OCI-LY1 (cell line): ENCODE results near the gene FXYD6.

ENCODE experiments used
- H2AFZ ChIP-seq: fragments of 200-600 bp; sonication (generic), shearing (Covaris generic); 2 replicates; pipeline ENCODE4 v1.6.0; 2014; ENCODE audit warnings: antibody characterized with exemption, mild to moderate bottlenecking, low read length
- H3F3A ChIP-seq: fragments of 200-600 bp; sonication (generic), shearing (Covaris generic); 2 replicates; pipeline ENCODE4 v1.6.0; 2014; ENCODE audit warnings: mild to moderate bottlenecking, antibody characterized with exemption, low read length, moderate library complexity; ENCODE audit not compliant: insufficient read depth
- H3K27ac ChIP-seq: fragments of 200-600 bp; sonication (generic); 2 replicates; pipeline ENCODE4 v1.5.1; 2014; ENCODE audit warnings: low read length, mixed run types, mild to moderate bottlenecking, low read depth; ENCODE audit not compliant: poor library complexity, severe bottlenecking
- H3K27me3 ChIP-seq: fragments of 200-600 bp; sonication (generic); 2 replicates; pipeline ENCODE4 v1.6.0; 2014; ENCODE audit warnings: antibody characterized with exemption, mild to moderate bottlenecking, low read length, moderate library complexity; ENCODE audit not compliant: insufficient read depth
- H3K36me3 ChIP-seq: fragments of 200-600 bp; sonication (generic); 2 replicates; pipeline ENCODE4 v1.6.1; 2014; ENCODE audit warnings: mild to moderate bottlenecking, antibody characterized with exemption, low read length, moderate library complexity, mixed read lengths; ENCODE audit not compliant: insufficient read depth
- H3K4me1 ChIP-seq: fragments of 200-600 bp; sonication (generic); 2 replicates; pipeline ENCODE4 v1.5.1; 2014; ENCODE audit warnings: mild to moderate bottlenecking, low read length, moderate library complexity; ENCODE audit not compliant: insufficient read depth, severe bottlenecking
- H3K4me2 ChIP-seq: fragments of 200-600 bp; sonication (generic), shearing (Covaris generic); 2 replicates; pipeline ENCODE4 v1.6.1; 2014; ENCODE audit warnings: low read length
- H3K4me3 ChIP-seq: fragments of 200-600 bp; sonication (generic); 2 replicates; pipeline ENCODE4 v1.5.1; 2014; ENCODE audit warnings: low read length, low read depth, mild to moderate bottlenecking, mixed read lengths; ENCODE audit not compliant: poor library complexity, severe bottlenecking
- H3K79me2 ChIP-seq: fragments of 200-600 bp; shearing (Covaris generic); 2 replicates; pipeline ENCODE4 v1.6.1; 2016; ENCODE audit warnings: mixed run types, low read length, mixed read lengths; ENCODE audit not compliant: insufficient read depth
- H3K9ac ChIP-seq: fragments of 200-600 bp; sonication (generic), shearing (Covaris generic); 2 replicates; pipeline ENCODE4 v1.6.1; 2014; ENCODE audit warnings: mild to moderate bottlenecking, low read length, mixed read lengths
- H3K9me2 ChIP-seq: fragments of 200-600 bp; sonication (generic), shearing (Covaris generic); 2 replicates; pipeline ENCODE4 v1.6.1; 2014; ENCODE audit warnings: low read depth, mild to moderate bottlenecking, low read length, mixed read lengths
- H3K9me3 ChIP-seq: fragments of 200-600 bp; shearing (Covaris generic); 2 replicates; pipeline ENCODE4 v1.6.1; 2014; ENCODE audit warnings: low read length, mixed read lengths
- H4K20me1 ChIP-seq: fragments of 200-600 bp; sonication (generic), shearing (Covaris generic); 2 replicates; pipeline ENCODE4 v1.6.0; 2016; ENCODE audit warnings: mild to moderate bottlenecking, low read length; ENCODE audit not compliant: insufficient read depth
- CTCF ChIP-seq: fragments of 200-600 bp; sonication (generic), shearing (Covaris generic); IDR thresholded peaks from 2 replicates; pipeline ENCODE4 v1.5.1; 2017; ENCODE audit warnings: mild to moderate bottlenecking, antibody characterized with exemption, low read length, moderate library complexity, mixed read lengths
- EZH2 ChIP-seq: fragments of 200-600 bp; sonication (generic), shearing (Covaris generic); IDR thresholded peaks from 2 replicates; pipeline ENCODE4 v1.8.0; 2017; ENCODE audit warnings: borderline replicate concordance, mixed run types, mild to moderate bottlenecking, antibody characterized with exemption, low read length, moderate library complexity, mixed read lengths

Gene FXYD6

GRCh38 chr11:117831661-117832415, 44.6 kb downstream of the FXYD6 start:
- Histone ChIP-seq H3K36me3 (no peaks in the 10 kb centered on the region), H3F3A (no peaks in the 10 kb centered on the region), H3K79me2 (no peaks in the 10 kb centered on the region), H3K27me3 (no peaks in the 10 kb centered on the region), H3K9me2 (no peaks in the 10 kb centered on the region), H3K4me1 (no peaks in the 10 kb centered on the region), H3K9ac (no peak overlapping the region), H4K20me1 (no peaks in the 10 kb centered on the region), H3K4me2 (no peak overlapping the region), H2AFZ (no peak overlapping the region), H3K9me3 (no peaks in the 10 kb centered on the region), H3K27ac (no peak overlapping the region), H3K4me3 (no peak overlapping the region)
- TF ChIP-seq CTCF: no peak
- TF ChIP-seq EZH2: no peak

- H3K27ac ChIP-seq: no peak overlapping the region
- no peaks in the 10 kb centered on the region for H3K9me2 ChIP-seq
- no peaks in the 10 kb centered on the region for H3F3A ChIP-seq
- H3K4me1 ChIP-seq: no peaks in the 10 kb centered on the region
- H3K79me2 ChIP-seq: no peaks in the 10 kb centered on the region
- no peak overlapping the region for H2AFZ ChIP-seq
- no peak overlapping the region for H3K4me3 ChIP-seq
- H3K9ac ChIP-seq: no peak overlapping the region
- H3K36me3 ChIP-seq: no peaks in the 10 kb centered on the region
- H4K20me1 ChIP-seq: no peaks in the 10 kb centered on the region
- H3K9me3 ChIP-seq: no peaks in the 10 kb centered on the region
- H3K4me2 ChIP-seq: no peak overlapping the region
- H3K27me3 ChIP-seq: no peaks in the 10 kb centered on the region
- TF ChIP-seq CTCF (no peak), EZH2 (no peak)
These were observed 45.6 kb downstream of the FXYD6 start for GRCh38 chr11:117830674-117831351.

GRCh38 chr11:117830072-117830471, 46.4 kb downstream of the FXYD6 start:
- no peaks in the 10 kb centered on the region for H3K27me3 ChIP-seq
- H3K79me2 ChIP-seq: no peaks in the 10 kb centered on the region
- no peaks in the 10 kb centered on the region for H3K4me1 ChIP-seq
- no peaks in the 10 kb centered on the region for H4K20me1 ChIP-seq
- H3K36me3 ChIP-seq: no peaks in the 10 kb centered on the region
- H3K9ac ChIP-seq: no peak overlapping the region
- no peak overlapping the region for H3K27ac ChIP-seq
- TF ChIP-seq CTCF (no peak), EZH2 (no peak)
- H3K4me3 ChIP-seq: no peak overlapping the region
- H3K9me2 ChIP-seq: no peaks in the 10 kb centered on the region
- H3K9me3 ChIP-seq: no peaks in the 10 kb centered on the region
- H3F3A ChIP-seq: no peaks in the 10 kb centered on the region
- H3K4me2 ChIP-seq: no peak overlapping the region
- H2AFZ ChIP-seq: no peak overlapping the region
